HG03060 (cell line): ENCODE data around the gene ADAMTS16.

Experiments
- ATAC-seq: cut with Tn5 transposase; IDR thresholded peaks from one replicate; pipeline ENCODE4 v1.9.1; 2021; ENCODE audit warnings: low read depth, moderate number of reproducible peaks; ENCODE audit not compliant: unreplicated experiment

The ADAMTS16 gene

DNA sequence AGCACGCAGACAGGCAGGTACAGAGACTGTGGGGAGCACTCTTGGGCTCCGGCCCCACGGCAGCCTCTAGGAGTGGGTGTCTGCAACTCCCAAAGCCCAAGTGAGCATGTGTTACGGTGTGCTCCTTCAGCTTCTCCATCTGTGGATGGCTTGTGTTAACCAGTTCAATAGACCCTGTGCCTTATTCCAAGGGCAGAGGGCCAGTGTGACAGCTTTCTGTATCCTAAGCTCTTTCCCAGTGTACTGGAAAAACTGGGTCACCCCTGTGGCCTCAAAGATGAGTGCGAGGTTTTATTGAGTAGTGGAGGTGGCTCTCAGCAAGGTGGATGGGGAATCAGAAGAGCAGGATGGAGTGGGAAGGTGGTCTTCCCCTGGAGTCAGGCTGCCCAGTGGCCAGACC is 78.3 kb downstream of the ADAMTS16 start:
- no peak for ATAC-seq

DNA sequence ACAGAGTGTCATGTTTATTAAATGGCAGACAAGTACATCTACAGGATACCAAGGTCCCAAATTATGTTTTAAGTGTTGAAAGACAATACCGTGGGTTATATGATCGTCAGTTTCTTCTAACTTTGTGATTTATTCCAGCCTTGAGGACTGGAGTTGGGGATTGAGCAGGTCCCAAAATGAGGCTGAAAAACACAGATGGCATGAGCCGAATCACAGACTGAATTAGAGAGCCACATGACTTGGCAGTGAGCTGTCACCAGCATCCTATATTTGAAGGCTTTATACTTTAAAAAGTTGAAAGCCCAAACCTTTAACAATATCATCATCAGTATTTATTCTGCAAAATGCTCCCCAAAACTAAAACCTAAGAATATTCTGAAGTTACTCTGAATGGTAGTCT is 79.4 kb downstream of the ADAMTS16 start:
- no peak for ATAC-seq

DNA sequence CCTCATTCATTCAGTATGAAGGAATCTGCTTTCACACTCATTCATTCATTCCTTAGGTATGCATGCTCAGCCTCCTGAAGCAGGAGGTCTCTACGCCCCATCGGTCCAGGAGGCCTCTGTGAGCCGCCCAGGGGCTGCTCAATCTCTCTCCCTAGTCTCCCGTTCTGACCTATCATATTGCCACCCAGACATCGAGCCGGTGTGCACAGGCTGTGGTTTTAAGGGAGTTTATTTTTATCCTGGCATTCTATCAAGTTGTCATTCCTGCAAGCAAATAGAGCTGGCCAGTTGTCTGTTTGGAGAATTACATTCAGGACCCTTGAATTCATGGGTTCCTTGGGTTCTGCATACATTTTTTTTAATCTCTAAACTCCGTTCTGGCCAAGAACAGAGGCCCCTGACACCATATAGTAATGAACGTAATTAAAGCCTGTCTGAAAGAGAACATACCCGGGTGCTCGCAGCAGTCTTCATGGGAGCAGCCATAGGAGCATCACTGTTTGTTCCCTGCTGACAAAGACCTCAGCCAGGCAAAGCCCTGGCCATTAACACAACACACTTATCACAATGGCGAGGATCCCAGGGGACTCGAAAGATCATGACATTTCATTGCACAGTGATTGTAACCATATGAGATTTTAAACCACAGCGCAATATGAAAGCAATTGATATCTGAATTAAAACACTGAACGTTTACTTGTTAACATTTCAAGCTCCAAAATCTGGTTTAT is 80.9 kb downstream of the ADAMTS16 start:
- no peak for ATAC-seq

DNA sequence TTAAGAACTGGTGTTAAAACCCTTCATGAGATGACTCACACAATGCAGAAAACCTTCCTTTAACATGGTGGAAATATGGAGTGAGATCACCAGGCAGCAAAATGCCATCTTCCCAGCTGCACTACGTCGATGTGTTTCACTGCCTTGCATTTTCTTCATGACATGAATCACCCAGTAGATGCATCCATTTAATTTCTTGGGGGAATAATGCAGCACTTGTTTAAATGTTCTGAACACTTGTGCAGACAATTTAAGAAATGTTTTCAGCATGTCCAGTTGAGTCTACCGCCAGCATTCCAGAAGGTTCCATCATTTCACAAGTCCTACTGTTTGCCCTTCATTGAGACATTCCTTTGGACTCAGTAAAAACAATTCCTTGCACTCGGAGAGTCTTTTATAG is 81.6 kb downstream of the ADAMTS16 start:
- no peak for ATAC-seq

DNA sequence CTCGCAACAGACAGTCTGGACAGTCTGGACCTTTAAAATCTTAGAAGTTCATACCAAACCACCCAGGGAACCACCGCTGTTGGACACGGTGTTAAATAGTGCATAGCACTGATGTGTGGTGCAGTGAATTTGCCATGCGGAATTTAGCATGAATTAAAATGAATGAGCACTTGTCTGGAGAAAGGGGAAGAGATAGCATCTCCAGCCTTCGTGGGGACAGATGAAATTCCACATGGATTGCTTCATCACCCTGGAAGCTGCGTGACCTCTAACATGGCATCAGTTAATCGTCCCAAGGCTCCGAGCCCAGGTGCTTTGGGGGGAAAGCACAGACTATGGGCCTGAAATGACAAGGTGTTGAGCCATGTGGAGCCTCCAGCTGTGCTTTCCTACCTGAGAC is 91.4 kb downstream of the ADAMTS16 start:
- ATAC-seq: no peak

DNA sequence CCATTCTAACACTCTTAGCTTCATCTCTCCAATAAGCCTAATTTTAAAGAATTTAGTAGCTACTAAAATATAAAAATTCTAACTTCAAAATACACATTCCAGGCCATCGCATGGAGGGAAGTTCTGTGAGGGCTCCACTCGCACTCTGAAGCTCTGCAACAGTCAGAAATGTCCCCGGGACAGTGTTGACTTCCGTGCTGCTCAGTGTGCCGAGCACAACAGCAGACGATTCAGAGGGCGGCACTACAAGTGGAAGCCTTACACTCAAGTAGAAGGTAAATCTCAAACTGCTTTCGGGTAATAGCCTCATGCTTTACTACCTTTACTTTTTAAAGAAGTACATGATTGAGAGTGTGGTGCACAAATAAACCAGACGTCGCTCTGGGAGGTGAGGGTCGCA is 94.8 kb downstream of the ADAMTS16 start:
- no peak for ATAC-seq

DNA sequence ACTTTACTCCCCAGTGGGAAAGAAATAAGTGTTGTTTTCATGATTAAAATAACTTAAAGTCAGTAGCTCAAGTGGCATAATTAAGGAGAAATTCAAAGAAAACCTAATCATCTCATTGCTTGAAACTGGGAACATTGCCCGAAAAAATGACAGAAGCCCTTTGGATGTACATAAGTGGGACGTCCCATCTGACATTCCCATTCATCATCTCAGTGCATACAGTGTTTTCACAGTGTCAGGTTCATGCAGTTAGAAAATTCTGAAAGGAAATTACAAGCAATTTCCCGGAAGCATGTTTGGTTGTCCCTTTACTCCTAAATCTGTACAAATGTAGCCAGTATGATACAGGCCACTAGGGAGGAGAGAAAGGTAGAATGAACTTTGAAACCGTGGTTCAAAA is 95.6 kb downstream of the ADAMTS16 start:
- ATAC-seq: no peak

DNA sequence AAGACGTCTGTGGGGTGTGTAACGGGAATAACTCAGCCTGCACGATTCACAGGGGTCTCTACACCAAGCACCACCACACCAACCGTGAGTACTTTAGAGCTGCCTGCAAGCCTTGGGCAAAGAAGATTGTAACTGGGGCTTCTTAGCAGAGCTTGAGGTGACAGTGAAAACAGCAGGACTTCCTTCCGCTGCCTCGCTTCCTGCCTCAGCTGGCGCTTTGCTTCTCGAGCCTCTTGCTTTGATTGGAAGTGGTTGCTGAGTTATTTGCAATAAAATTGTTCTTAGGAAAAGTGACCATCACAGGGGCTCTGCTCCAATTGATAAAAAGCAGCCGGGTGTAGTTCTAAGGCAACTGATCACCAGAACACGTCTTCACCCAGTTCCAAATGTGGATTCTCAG is 99.1 kb downstream of the ADAMTS16 start:
- ATAC-seq: no peak

DNA sequence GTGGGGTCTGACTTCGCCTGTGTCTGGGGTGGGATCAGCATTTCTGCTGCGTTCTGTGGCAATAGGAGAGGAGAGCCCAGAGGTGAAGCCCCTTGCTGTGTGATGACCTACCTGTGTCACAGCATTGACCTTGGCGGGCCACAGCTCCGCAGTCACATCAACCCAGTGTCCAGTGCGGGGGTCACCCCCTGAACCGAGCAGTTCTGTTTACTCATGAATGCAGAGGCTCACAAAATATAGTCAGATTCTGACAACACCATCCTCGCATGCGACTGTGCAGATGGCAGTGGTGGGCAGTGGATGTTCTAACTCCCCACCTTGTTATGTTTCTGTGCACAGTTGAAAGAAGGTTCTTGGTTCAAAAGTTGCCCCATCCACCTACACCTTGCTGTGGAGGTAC is 100.1 kb downstream of the ADAMTS16 start:
- no peak for ATAC-seq

DNA sequence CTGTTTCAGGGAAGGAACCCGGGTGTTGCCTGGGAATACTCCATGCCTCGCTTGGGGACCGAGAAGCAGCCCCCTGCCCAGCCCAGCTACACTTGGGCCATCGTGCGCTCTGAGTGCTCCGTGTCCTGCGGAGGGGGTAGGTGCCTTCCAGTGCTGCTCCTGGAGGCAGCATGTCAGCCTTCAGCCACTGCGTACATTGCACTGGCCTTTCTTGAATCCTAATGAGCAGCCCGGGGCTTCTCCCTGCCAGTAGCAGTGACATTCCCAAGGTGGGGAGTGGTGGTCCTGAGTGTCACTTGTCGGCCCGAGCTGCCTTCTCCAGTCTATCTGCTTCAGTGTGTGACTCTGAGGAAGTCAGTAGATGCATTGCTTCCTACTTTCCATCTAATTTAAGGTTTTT is 101.9 kb downstream of the ADAMTS16 start:
- no peak for ATAC-seq

DNA sequence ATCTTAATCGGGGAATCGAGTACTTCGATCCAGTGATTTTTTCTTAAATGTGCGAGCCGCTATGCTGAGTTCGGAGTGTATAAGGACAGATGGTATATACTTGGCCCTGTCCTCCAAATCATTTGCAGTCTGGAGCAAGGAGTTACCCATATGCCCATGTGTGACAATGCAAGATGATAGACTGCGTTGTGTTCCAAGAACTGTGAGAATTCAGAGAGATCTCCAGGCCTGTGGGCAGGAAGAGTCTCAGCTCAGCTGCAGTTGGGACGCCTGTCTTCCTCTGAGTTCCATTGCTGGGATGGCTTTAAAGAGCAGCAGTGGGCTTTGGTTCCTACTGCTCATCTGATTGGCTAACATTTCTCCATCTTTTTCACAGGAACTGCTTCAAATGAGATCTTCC is 106.6 kb downstream of the ADAMTS16 start:
- ATAC-seq: no peak

DNA sequence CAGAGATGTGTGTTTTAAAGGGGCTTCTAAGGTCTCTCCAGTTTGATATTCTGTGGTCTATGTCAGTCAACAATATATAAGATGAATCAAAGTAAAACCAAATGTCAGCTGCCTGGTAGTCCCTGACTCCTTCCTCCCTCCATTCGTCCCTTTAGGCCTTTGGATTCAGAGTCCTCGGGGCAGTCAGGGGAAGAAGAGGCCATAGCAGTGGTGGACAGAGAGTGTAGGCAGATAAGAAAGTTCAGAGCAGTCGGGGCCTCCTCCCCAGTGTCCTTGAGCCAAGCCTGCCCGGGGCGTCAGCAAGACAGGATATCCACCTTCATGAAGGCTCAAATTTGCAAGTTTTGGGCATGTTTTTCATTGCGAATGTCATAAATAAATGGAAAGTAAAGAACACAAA is 110.6 kb downstream of the ADAMTS16 start:
- no peak for ATAC-seq

DNA sequence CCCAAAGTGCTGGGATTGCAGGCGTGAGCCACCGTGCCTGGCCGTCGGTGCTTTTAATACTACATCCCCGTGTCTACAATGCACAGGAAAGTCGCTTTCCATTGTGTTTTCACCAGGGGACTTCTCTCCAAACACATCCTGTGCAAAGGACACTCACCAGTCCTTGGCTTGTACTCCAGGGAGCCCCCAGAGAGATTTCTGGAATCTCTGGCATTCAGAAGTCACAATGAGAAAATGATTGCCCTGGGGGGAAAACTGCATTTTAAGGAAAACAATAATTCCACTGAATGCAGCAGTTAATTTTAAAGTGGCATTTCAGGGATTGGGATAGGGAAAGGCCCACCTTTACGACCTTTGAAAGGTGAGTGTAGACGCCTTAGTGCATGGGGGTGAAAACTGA is 112.0 kb downstream of the ADAMTS16 start:
- ATAC-seq: no peak

DNA sequence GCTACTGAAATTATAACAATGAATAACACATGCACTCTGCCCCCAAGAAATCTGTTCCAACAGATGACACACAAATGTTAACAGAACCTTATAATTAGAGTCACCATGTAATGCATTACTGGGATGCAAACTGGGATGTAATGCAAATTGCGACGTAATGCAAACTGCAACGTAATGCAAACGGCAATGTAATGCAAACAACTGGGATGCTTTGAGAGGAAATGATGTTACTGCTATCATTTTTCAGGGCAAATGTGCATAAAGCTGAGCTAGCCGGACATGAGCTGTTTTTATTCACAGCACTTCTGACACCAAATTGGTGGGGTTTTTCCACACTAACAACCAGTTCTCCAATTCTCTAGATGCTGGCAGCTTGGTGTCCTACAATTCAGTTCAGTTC is 117.2 kb downstream of the ADAMTS16 start:
- ATAC-seq: no peak

DNA sequence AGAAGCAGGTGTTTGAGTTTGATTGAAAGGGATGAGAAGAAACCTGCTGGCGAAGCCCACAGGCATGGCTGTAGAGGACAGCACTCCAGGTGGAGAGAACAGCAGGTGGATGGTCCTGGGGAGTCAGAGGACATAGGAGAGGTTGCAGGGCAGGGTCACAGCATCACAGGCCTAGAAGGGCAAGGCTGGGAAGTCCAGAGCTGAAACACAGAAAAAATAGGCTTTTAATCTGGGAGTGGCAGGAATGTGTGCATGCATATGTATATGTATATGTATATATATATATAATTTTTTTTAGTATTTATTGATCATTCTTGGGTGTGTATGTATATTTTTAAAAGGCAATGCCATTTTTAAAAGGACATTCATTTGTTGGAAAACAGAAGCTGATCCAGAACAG is 118.4 kb downstream of the ADAMTS16 start:
- no peak for ATAC-seq

DNA sequence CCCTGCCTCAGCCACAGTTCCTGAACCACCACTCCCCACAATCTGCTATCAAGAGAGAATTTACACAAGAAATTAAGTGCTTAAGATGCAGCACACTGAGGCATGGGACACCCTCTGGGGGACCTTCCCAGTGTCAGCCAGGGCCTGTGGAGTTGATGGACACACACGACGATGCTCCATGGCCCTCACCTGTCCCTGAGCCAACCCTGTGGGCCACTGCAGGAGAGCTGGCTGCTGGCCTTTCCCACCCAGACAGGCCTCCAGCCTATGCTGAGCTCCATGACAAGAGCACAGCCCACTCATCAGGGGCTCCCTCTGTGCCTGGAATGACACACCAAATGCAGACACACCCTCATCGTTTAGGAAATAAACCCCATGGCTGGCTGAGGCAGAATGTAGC is 124.6 kb downstream of the ADAMTS16 start:
- ATAC-seq: no peak

DNA sequence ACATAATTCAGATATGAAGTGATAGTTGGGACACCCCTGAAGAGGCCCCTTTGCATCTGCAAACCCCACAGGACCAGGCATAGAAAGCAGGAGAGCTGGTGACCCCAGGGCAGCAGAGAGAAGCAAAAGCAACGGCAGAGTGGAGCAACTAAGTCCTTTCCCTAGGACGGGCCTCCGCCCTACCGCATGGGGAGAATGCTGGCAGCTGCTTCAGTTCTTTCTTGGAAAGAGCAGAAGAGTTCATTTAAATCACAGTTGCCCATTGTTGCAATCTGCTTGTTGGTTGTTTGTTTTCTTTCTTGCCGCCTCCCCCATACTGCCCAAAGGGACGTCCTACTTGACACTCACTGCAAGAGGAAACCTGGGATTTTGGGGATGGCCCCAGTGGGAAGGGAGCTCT is 126.2 kb downstream of the ADAMTS16 start:
- ATAC-seq: no peak

DNA sequence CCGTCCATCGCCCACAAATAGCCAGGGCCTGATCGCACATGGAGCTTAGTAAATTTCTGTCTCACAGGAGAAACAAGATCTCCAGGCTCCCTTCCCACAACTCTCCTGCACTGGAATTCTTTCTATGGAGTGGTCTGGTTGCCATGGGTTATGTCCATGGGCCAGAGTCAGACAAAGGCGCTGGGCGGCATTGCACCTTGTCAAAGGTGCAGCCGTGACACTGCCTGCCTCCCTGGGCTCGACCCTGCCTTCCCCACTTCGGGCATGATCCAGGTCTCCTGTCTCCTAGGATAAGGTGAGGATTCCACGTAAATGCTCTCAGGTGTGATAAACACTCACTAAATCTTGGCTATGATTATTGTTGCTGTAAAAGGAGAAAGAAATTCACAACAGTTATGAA is 130.0 kb downstream of the ADAMTS16 start:
- no peak for ATAC-seq

DNA sequence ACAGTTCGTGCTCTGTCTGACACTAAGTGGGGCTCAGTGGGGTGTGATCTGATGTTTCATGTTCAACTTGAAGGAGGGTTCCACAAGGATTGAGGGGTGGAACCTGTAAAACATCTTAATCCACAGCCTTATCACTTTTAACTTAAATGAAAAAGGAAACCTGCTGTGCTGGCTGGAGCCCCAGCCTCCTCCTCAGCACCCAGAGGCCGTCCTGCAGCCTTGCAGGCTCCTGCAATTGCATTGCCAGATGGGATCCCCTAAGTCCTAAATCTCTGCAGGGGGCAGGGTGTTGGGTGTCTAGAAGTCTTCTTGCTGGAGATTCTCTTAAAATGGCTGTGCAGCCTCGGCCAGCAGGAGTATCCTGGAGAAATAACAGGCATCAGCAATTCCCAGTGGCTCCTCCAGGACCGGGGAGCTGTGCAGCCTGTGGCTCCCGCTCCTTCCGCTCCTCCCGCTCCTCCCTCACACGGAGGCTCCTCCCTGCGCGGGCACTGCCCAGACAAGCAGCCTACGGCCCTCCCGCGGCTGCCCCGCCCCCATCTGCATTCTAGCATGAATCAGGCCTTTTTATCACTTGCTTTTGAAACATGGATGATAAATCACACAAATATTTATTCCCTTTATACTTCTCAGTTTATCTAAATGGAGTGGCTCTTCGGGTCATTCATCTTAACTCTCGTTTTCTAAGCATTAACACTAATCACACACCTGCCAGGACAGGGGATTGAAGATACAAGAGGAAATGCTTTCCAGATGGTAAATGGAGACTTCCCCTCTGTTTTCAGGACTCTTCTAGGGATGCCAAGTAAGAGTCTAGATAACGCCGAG is 131.0 kb downstream of the ADAMTS16 start:
- ATAC-seq: no peak

DNA sequence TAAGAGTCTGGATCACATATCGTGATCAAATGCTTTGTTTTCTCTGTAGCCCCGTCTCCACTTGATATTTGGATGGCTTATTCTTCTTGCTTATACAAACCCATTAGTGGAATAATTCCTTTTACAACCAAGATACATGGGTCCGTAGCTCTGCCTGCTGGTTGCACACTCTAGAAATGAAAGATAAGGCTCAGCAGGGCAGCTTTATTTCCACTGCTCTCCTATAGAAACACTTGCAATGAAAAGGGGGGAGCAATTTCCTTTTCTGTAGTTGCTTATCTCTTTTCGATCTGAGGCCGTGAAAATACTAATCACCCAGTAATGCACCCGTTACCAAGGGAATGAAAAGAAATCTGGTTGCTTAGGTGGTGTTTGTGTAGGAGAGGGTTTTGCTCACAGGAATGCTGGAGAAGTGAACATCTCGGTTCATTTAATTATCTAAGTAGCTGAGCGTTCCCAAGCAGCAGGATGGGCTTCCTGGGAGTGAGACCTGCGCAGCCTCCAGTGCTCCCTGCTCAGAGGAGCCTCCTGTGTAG is 131.7 kb downstream of the ADAMTS16 start:
- ATAC-seq: no peak

DNA sequence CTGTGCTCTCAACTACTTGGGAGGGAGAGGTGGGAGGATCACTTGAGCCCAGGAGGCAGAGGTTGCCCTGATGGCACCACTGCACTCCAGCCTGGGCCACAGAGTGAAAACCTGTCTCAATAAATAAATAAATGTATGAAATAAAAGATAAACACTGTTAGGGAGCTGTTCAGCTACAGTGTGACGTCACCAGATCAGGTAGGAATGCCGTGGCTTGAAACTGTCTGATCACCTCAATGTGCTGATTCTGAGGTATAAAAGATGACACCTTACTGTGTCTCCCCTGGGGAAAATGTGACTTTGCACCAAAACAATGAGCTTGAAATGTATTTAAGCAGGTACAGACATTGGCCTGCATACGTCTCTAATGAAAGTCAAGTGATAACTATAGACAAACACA is 133.3 kb downstream of the ADAMTS16 start:
- ATAC-seq: no peak

DNA sequence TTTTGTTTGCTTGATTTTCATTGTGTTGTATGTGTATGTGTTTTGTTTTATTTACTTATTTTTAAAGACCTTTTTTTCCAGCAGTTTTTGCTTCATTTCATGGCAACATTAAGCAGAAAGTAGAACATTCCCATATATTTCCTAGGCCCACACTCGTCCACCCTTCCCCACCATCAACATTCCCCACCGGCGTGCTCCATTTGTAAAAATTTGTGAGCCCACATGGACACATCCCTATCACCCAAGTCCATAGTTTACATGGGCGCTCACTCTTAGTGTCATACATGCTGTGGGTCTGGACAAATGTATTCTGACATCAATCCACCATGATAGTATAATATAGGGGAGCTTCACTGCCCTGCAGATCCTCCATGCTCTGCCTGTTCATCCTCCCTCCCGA is 133.8 kb downstream of the ADAMTS16 start:
- ATAC-seq: no peak
